H1 (cell line): ENCODE measurements around the gene AHNAK2.
"Not testable (repeated sequence)": the region's sequence is repeated elsewhere in the genome, so short reads cannot be mapped to it uniquely, and the experiment has no call there.

Experiments
- CTCF ChIP-seq, 3 experiments: IDR thresholded peaks; 1 replicate in 2 of 3; 2 replicates in 1 of 3; pipeline versions ENCODE4 v1.5.1 to v1.6.1; 2011; ENCODE audit warnings: low read length in 3 of 3, mild to moderate bottlenecking in 3 of 3, inconsistent platforms in 2 of 3, low read depth in 1 of 3, moderate library complexity in 1 of 3; ENCODE audit not compliant: insufficient read depth in 1 of 3; ENCODE audit errors: control extremely low read depth in 1 of 3
- EP300 ChIP-seq, 2 experiments: IDR thresholded peaks; 1 replicate in 1 of 2; 2 replicates in 1 of 2; pipeline ENCODE4 v1.6.1; 2011 to 2012; ENCODE audit warnings: low read depth in 2 of 2, low read length in 2 of 2, mild to moderate bottlenecking in 2 of 2, borderline replicate concordance in 1 of 2, inconsistent platforms in 1 of 2, moderate library complexity in 1 of 2
- EZH2 ChIP-seq: fragments of 200-600 bp; sonication (generic); IDR thresholded peaks from 2 replicates; pipeline ENCODE4 v1.7.1; 2012; ENCODE audit warnings: low read depth, mild to moderate bottlenecking, moderate library complexity, low read length, inconsistent platforms; ENCODE audit not compliant: severe bottlenecking
- SIN3A ChIP-seq, 2 experiments: IDR thresholded peaks in 1 of 2; conservative IDR thresholded peaks in 1 of 2; 2 replicates each; pipeline ENCODE4 v1.6.1; 2011 to 2012; ENCODE audit warnings: low read length in 2 of 2, improper control_type of control experiment in 1 of 2, low read depth in 1 of 2, mild to moderate bottlenecking in 1 of 2
- SP1 ChIP-seq: IDR thresholded peaks from 2 replicates; pipeline ENCODE4 v1.6.1; 2011; ENCODE audit warnings: low read depth, low read length
- TCF12 ChIP-seq: IDR thresholded peaks from 2 replicates; pipeline ENCODE4 v1.6.1; 2011; ENCODE audit warnings: low read depth, mild to moderate bottlenecking, low read length

GRCh38 chr14:104890292-104890691 is 87.9 kb downstream of the AHNAK2 start:
- not testable (repeated sequence) for TF ChIP-seq CTCF (IDR thresholded peaks at IDR 0.05; ENCODE audit: control extremely low read depth in 1 of 3, insufficient read depth in 1 of 3, low read depth in 1 of 3, low read length in 3 of 3); SIN3A (conservative IDR thresholded peaks at IDR 0.05 in 1 of 2, IDR thresholded peaks at IDR 0.05 in 1 of 2; ENCODE audit: low read depth in 1 of 2, low read length in 2 of 2); EZH2; SP1; TCF12; EP300 (IDR thresholded peaks at IDR 0.05; ENCODE audit: borderline replicate concordance in 1 of 2, low read depth in 2 of 2, low read length in 2 of 2)
